NCI-H2227 treated with DMSO at 0.1 percent for 48 hours (cell line): ENCODE results near the gene DHFR.
"Not testable (repeated sequence)": the region's sequence is repeated elsewhere in the genome, so short reads cannot be mapped to it uniquely, and the experiment has no call there.

Experiments
- DNase-seq: peaks from one replicate; lab custom pipeline; 2025; lab: John Stamatoyannopoulos, UW

Gene DHFR

DNA sequence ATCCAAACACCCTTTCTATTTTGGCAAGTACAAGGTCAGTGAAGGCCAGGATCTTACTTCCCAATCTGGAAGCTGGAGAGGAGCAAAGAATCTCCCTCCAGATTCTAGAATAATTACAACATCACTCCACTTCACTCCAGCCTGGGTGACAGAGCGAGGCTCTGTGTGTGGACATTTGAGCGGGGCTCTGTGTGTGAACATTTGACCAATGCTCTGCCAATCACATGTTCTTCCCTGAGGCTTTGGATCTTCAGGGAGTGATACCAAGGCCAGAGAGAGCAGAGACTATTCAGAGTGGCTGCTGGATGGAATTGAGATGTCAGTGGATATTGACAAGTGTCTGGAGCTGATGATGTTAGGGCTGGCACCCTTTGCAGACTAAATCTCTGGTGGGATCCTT is 60.0 kb downstream of the DHFR start:
- DNase-seq = no peak

DNA sequence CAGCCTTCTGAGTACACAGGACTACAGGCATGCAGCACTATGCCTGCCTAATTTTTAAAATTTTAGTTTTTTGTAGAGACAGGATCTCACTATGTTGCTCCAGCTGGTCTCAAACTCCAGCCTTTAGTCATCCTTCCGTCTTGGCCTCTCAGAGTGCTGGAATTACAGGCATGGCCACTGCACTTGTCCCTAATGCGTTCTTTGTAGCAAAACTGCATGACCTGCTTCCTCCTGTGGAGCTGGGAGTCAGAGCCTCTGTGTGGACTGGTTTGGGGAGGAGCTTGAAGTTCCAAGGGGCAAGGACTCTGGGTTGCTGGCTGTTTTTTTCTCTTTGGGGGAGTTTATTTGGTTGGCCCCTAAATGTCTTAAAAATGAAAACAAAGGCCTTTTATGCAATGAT is 62.0 kb downstream of the DHFR start:
- no peak for DNase-seq

DNA sequence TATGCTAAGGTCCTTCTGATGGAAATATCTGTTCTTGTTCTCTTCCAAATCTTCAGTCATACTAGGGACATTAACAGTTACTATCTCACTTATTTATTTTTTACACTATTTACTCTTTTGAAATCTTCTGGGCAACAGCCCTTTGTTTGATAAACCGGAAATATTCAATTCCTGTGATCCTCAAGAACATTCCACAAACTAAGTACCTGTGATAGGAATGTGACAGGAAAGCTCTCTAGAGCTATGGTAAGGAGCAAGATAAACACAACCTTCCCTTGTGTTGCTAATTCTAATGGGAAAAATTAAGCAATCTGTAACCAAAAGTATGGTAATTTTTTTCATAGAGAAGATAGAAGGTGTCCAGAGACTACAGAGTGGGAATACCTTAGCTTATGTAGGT is 62.7 kb downstream of the DHFR start:
- DNase-seq = no peak

DNA sequence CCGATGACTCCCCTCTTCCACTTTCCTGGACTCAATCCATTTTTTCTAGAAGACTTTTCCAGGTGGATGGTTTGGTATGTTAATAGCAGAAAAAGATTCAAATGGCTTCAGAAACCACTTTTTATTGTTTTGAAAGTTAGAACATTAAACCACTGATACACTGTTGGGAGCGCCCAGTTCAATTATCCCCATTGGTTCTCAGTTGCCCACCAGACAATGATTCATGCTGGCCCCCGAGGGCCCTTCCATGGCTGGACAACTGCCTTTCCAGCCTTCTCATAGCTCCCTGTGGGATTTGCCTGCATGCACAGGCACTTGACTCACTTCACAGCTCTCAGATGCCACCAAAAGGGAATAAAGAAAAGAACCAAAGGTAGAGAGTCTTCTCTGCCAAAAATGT is 63.4 kb downstream of the DHFR start:
- no peak for DNase-seq

DNA sequence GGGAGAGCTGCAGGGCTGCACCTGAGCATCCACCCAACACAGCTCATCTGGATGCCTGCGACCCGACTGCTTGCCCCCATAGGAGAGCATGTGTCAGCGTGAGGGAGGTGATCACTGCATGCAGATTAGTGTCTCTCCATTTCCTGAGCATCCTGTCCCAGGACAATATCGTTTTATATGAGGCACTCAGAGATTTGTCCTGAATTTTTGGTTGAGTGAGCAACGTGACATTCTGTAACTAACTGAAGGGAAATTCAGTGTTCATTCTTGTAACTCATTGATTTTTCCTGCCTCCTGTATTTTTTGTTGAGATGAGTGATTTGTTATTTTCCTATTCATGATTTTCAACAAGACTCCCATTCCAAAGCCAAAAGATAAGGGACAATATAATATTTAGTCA is 64.0 kb downstream of the DHFR start:
- DNase-seq = no peak

DNA sequence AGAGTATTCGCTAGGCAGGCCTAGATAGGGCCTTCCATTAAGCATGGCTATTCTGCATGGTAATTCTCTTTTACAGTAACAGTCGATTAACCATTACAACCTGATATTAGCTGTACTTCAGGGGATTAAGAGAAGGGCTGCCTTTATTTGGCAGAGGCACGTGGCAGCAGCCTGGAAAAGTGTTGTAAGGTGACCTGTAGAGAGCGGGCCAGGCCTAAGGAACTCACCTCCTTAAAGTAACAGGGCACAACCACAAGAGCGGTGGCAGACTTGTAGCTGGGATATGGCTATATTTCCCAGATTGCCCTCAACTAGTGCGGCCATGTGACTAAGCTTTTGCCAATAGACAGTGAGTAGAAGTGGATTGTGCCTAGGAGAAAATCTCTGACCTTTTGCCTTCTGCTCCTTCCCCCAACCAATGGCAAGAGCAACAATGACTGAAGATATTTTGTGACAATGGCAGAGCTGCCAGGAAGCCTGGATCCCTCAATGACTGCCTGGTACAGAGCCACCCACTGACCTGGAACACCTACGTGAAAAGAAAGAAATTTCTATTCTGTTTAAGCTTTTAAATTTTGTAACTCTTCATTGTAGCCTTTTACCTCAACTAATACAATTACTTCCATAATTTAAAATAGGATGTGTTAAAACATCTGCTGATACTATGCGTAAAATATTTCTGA is 65.8 kb downstream of the DHFR start:
- DNase-seq = no peak

DNA sequence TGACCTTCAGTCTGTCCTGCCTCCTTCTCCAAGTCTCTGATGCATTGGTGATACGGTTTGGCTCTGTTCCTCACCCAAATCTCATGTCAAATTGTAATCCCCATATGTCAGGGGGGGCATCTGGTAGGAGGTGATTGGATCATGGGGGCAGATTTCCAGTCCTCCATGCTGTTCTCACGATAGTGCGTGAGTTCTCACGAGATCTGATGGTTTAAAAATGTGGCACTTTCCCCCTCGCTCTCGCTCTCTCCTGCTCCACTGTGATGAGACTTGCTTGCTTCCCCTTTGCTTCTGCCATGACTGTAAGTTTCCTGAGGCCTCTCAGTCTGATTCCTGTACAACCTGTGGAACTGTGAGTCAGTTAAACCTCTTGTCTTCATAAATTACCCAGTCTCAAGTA is 70.0 kb downstream of the DHFR start:
- DNase-seq = no peak

DNA sequence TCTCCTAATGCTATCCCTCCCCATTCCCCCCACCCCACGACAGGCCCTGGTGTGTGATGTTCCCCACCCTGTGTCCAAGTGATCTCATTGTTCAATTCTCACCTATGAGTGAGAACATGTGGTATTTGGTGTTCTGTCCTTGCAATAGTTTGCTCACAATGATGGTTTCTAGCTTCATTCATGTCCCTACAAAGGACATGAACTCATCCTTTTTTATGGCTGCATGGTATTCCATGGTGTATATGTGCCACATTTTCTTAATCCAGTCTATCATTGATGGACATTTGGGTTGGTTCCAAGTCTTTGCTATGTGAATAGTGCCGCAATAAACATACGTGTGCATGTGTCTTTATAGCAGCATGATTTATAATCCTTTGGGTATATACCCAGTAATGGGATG is 74.5 kb downstream of the DHFR start:
- DNase-seq = not testable (repeated sequence)

DNA sequence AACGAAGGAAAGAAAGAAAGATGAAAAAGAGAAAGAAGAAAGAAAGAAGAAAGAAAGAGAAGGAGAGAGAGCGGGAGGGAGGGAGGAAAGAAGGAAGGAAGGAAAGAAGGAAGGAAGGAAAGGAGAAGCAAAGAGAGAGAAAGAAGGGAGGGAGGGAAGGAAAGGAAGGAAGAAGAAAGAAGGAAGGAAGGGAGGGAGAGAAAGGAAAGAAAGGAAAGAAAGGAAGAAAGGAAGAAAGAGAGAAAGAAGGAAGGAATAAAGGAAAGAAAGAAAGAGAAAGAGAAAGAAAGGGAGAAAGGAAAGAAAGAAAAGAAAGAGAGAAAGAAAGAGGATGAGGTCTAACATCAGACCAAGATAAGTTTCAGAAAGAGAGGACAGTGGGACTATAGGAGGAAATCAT is 75.7 kb downstream of the DHFR start:
- DNase-seq = no peak

DNA sequence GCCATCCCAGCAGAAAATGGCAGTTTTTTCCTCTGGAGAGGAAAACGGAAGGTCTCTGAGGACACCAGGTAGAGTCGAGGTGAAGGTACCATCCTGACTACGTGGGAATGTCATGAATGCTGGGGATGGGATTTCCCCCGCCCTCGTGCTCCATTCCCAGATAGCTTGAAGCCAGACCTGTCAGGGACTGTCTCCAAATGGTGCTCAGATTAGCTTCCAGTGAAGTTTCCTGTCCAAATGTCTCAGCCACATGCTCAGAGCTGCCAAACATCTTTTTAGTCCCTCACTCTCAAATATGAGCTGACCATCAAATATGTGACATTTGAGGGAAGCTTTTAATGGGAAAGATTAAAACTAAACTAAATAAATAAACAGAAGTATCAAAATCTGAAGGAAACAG is 77.1 kb downstream of the DHFR start:
- no peak for DNase-seq

DNA sequence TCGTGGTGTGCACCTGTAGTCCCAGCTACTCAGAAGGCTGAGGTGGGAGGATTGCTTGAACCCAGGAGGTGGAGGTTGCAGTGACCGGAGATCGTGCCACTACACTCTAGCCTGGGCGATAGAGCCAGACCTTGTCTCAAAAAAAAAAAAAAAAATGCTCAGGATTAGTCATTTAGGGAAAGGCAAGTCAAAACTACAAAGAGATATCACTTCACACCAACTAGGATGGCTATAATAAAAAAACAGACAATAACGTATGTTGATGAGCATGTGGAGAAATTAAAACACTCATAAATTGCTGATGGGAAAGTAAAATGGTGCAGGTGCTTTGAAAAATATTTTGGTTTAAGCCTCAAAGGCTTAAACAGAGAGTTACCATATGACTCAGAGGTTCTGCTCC is 78.4 kb downstream of the DHFR start:
- no peak for DNase-seq
